Ovary (tissue), 3 donors: ENCODE results near the gene KCNJ10.

ENCODE experiments used
- CTCF ChIP-seq, 3 donors: fragments of 450-650 bp in 2 of 3; fragments of 200-600 bp in 1 of 3; IDR thresholded peaks; one replicate each; pipeline versions ENCODE4 v1.5.1 to v1.8.0; 2016 to 2022; ENCODE audit warnings: antibody characterized with exemption in 3 of 3, mild to moderate bottlenecking in 1 of 3
- EP300 ChIP-seq: sonication (generic); formaldehyde crosslinking; IDR thresholded peaks from one replicate; pipeline ENCODE4 v1.6.1; 2017; ENCODE audit warnings: antibody characterized with exemption
- POLR2A ChIP-seq: fragments of 450-650 bp; IDR thresholded peaks from one replicate; pipeline ENCODE4 v1.6.1; 2017; ENCODE audit warnings: antibody characterized with exemption, mild to moderate bottlenecking, moderate library complexity
- donor health status: DM: no; HTN: no; CAD: no.

GRCh38 chr1:159974350-159974965 is 95.5 kb downstream of the KCNJ10 start:
- no peak for TF ChIP-seq CTCF (IDR thresholded peaks at IDR 0.05)
- no peak for TF ChIP-seq POLR2A
- TF ChIP-seq EP300, result no peak
